Skeletal muscle tissue (tissue), 4 donors: ENCODE results near the gene MICAL3. TPM values are rescaled to one million over a fixed set of nuclear protein-coding genes. Genes with fewer than 3 reads are reported as not detected.
A peak's percentile ranks its signal among the peaks of the same experiment; 100 is the strongest.
"Not testable (repeated sequence)": the region's sequence is repeated elsewhere in the genome, so short reads cannot be mapped to it uniquely, and the experiment has no call there.

Experiments
- H3K27ac ChIP-seq: one replicate; pipeline ENCODE4 v1.7.0; 2013; ENCODE audit warnings: mild to moderate bottlenecking, low read depth, low read length, inconsistent platforms
- H3K27me3 ChIP-seq, 3 donors: one replicate each; pipeline ENCODE4 v1.7.0; 2013; ENCODE audit warnings: low read length in 3 of 3; ENCODE audit not compliant: control insufficient read depth in 3 of 3, insufficient read depth in 3 of 3
- H3K36me3 ChIP-seq, 3 donors: one replicate each; pipeline ENCODE4 v1.7.0; 2013; ENCODE audit warnings: low read length in 3 of 3; ENCODE audit not compliant: control insufficient read depth in 3 of 3, insufficient read depth in 3 of 3
- H3K4me1 ChIP-seq, 3 donors: one replicate each; pipeline ENCODE4 v1.7.0; 2013; ENCODE audit warnings: low read length in 3 of 3, mild to moderate bottlenecking in 3 of 3; ENCODE audit not compliant: control insufficient read depth in 3 of 3, insufficient read depth in 3 of 3
- H3K4me3 ChIP-seq, 3 donors: one replicate each; pipeline ENCODE4 v1.7.0; 2013; ENCODE audit warnings: low read length in 3 of 3
- H3K9ac ChIP-seq, 3 donors: one replicate each; pipeline ENCODE4 v1.7.0; 2013; ENCODE audit warnings: low read length in 3 of 3, mild to moderate bottlenecking in 3 of 3, moderate library complexity in 2 of 3, low read depth in 1 of 3
- H3K9me3 ChIP-seq, 3 donors: one replicate each; pipeline ENCODE4 v1.7.0; 2013; ENCODE audit warnings: low read length in 3 of 3; ENCODE audit not compliant: control insufficient read depth in 3 of 3
- total RNA-seq: library from RNA; depleted of rRNA; stranded (reverse); fragments of >200 nt; gene quantifications from one replicate; pipeline ENCODE4 v1.2.3, GENCODE V29; 2014
- donor health status: Osteomylitis.

Gene MICAL3, protein sequence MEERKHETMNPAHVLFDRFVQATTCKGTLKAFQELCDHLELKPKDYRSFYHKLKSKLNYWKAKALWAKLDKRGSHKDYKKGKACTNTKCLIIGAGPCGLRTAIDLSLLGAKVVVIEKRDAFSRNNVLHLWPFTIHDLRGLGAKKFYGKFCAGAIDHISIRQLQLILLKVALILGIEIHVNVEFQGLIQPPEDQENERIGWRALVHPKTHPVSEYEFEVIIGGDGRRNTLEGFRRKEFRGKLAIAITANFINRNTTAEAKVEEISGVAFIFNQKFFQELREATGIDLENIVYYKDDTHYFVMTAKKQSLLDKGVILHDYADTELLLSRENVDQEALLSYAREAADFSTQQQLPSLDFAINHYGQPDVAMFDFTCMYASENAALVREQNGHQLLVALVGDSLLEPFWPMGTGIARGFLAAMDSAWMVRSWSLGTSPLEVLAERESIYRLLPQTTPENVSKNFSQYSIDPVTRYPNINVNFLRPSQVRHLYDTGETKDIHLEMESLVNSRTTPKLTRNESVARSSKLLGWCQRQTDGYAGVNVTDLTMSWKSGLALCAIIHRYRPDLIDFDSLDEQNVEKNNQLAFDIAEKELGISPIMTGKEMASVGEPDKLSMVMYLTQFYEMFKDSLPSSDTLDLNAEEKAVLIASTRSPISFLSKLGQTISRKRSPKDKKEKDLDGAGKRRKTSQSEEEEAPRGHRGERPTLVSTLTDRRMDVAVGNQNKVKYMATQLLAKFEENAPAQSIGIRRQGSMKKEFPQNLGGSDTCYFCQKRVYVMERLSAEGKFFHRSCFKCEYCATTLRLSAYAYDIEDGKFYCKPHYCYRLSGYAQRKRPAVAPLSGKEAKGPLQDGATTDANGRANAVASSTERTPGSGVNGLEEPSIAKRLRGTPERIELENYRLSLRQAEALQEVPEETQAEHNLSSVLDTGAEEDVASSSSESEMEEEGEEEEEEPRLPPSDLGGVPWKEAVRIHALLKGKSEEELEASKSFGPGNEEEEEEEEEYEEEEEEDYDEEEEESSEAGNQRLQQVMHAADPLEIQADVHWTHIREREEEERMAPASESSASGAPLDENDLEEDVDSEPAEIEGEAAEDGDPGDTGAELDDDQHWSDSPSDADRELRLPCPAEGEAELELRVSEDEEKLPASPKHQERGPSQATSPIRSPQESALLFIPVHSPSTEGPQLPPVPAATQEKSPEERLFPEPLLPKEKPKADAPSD (N-terminal part only)
- total RNA-seq = 20.9 TPM

DNA sequence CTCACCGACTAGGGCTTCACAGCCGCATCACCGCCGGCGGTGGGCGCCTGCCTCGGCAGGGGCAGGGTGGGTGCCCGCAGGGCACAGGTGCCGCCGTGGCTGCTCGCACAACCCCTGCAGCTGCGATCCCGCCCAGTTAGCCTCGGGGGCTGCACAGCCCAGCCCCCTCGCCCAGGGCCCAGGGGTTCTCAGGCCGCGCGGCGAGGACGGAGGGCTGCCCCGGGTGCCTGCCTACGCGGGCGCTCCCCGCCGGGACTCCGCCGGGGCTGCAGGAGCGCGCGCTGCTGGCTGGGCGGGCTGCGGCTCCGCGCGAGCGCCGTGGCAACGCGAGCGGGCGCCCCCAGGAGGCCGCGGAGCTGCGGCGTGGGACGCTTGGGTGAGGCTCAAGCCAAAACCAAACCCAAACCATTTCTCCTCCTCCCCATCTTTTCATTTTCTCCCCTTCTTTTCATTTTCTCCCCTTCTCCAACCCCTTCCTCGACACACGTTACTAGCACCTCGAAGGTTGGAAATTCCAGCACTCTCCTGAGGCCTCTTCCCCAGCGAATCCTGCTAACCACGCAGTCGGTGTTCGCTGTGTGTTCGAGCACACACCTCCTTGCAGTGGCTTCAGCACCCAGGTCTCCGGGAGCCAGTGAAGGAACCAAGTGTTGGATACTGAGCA is at the start of gene MICAL3:
Gene MICAL3 (minus strand): TSS at position 286 of the 664 bp plus-strand sequence. CDS start 117,749 bp downstream, outside the sequence.
- Histone ChIP-seq H3K4me1 (peaks cover 36 to 43% (median 39%) of the 10 kb centered on the region in 3 donors), H3K36me3 (no peaks in the 10 kb centered on the region), H3K9me3 (no peaks in the 10 kb centered on the region), H3K27me3 (peaks cover 0 to 3% (median 0%) of the 10 kb centered on the region in 3 donors), H3K9ac (peak within 1 kb of the TSS; percentile 81 to 94 (median 84)), H3K4me3 (peak within 1 kb of the TSS; percentile 73 to 92 (median 84)), H3K27ac (peak within 1 kb of the TSS; percentile 66)

DNA sequence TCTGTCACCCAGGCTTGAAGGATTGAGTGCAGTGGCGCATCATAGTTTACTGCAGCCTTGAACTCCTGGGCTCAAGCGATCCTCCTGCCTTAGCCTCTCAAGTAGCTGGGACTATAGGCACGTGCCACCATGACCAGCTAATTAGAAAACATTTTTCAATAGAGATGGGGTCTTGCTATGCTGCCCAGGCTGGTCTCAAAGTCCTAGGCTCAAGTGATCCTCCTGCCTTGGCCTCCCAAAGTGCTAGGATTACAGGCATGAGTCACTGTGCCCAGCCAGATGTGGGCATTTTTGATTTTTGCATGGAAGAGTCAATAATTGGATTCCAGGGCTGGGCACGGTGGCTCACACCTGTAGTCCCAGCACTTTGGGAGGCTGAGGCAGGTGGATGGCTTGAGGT is 49.6 kb upstream of the MICAL3 start:
- not testable (repeated sequence) for H3K36me3 ChIP-seq, H3K27me3 ChIP-seq, H3K4me3 ChIP-seq, H3K27ac ChIP-seq, H3K9ac ChIP-seq, H3K9me3 ChIP-seq
- H3K4me1 ChIP-seq = peaks cover 33 to 47% (median 42%) of the 10 kb centered on the region in 3 donors

DNA sequence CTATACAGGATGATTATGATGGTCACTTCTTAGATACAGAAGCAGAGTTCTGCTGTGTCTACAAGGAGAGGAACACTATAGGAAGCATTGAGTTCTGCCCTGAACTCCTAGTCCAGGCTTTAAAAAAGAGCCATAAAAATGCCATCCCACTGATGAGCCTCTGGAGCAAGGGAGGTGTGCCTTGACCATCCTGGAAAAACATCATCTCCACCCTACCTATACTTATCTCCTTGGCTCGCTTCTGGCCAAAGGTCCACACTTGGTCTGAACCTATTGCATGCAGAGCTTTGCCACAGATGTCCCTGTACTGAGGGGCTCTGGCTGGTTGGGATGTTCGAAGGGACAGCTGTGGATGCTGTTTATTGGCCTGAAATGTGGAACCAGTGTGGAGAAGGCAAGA is 49.1 kb upstream of the MICAL3 start:
- Histone ChIP-seq H3K4me3 (no peak overlapping the region), H3K9me3 (no peaks in the 10 kb centered on the region), H3K27me3 (no peaks in the 10 kb centered on the region), H3K4me1 (peaks cover 28 to 44% (median 39%) of the 10 kb centered on the region in 3 donors), H3K27ac (no peak overlapping the region), H3K9ac (no peak overlapping the region), H3K36me3 (peaks cover 0 to 2% (median 0%) of the 10 kb centered on the region in 3 donors)

DNA sequence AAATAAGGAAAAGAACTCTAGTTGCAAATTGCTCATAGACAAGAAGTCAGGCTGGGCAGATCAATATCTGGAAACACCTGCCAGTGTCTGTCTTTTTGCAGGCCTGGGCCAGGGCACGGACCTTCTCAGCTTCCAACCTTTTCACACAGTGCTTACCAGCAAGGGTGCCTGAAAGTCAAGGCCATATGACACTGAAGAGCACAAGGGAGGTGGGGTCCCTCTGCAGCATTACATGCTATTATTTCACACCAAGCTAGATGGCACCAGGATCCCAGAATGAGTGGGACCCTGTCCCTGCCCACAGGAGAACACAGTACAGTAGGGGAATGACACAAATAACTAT is 47.6 kb upstream of the MICAL3 start:
- Histone ChIP-seq H3K4me1 (peaks cover 32 to 50% (median 45%) of the 10 kb centered on the region in 3 donors), H3K4me3 (no peak overlapping the region), H3K9ac (peak overlapping the region in 1 of 3 donors; percentile 54), H3K36me3 (no peaks in the 10 kb centered on the region), H3K9me3 (no peaks in the 10 kb centered on the region), H3K27ac (no peak overlapping the region), H3K27me3 (no peaks in the 10 kb centered on the region)

DNA sequence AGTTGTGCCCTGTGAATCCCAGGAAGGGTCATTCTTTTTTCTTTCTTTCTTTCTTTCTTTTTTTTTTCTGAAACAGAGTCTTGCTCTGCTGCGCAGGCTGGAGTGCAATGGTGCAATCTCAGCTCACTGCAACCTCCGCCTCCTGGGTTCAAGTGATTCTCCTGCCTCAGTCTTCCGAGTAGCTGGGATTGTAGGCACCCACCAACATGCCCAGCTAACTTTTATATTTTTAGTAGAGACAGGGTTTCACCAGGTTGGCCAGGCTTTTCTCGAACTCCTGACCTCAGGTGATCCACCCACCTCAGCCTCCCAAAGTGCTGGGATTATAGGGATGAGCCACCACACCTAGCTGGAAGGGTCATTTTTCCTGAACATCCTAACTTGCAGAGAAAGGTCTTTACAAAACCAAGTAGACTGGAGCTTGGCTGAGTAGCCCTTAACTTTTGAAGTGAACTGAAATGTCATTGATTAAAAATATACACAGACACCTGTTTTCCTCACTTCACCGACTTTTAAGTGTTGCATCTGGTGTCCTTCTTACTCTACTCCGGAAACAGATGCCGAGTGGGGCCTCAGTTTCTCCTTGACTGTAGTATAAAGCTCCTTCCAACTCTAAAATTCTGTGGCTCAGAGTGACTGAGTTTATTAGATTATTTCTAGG is 47.1 kb upstream of the MICAL3 start:
- H3K27ac ChIP-seq, H3K9me3 ChIP-seq, H3K4me3 ChIP-seq, H3K9ac ChIP-seq, H3K36me3 ChIP-seq, H3K27me3 ChIP-seq: not testable (repeated sequence)
- peaks cover 27 to 47% (median 40%) of the 10 kb centered on the region in 3 donors for H3K4me1 ChIP-seq

DNA sequence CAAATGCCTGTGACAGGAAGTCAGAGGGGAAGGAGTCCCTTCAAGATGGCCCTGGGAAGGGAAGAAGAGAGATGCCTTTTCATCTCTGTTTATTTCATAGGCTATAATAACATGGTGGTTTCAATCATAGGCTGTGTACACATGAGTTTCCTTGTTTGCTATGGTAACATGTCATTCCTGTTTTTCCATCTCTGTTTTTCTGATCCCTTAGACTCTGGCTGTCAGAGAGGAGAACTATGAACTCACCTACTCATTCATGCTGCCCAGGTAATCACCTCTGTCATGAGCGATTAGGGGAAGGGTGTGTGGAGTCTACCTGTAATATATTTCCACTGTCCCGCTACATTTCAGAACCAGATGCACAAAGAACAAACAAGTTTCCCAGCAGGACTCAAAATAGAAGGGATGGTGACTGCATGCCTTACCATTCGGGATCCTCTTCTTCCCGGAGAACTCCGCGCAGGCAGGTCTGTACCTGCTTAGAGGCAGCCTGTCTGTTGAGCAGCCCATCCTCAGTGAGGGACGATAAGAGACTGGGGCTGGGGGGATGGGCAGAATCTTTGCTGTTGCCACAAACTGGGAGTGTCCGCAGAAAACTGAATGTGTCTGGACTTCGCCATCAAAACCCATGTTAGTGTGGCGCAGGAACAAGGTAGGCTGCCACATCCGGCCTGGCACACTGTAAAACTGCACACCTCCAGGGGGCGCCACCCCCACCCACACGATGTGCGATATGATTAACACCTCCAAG is 46.4 kb upstream of the MICAL3 start:
- Histone ChIP-seq H3K4me3 (no peak overlapping the region), H3K36me3 (no peaks in the 10 kb centered on the region), H3K27ac (no peak overlapping the region), H3K4me1 (peaks cover 21 to 41% (median 33%) of the 10 kb centered on the region in 3 donors), H3K9ac (no peak overlapping the region), H3K27me3 (peaks cover 0 to 3% (median under 1%) of the 10 kb centered on the region in 3 donors), H3K9me3 (no peaks in the 10 kb centered on the region)

DNA sequence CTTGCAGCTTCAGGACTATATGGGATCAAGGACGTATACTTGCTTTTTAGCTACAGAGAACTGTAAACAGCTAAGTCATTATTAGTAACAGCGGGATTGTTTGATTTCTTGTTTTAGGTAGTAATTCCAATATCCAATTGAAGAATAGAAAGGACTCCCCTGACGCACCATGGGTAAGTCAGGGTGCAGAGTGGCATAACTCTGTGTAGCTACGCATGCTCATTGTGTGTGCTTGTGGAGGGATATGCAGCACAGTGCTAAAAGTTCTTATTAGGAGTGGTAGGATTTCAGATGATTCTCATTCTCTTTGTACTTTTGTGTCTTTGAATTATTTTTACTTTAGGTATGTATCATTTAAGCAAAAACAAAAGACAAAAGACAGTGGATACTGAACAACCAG is 45.7 kb upstream of the MICAL3 start:
- H3K27me3 ChIP-seq = peaks cover 0 to 5% (median 3%) of the 10 kb centered on the region in 3 donors
- H3K9ac ChIP-seq = no peak overlapping the region
- H3K27ac ChIP-seq = no peak overlapping the region
- peaks cover 16 to 42% (median 27%) of the 10 kb centered on the region in 3 donors for H3K4me1 ChIP-seq
- no peak overlapping the region for H3K4me3 ChIP-seq
- H3K9me3 ChIP-seq = no peaks in the 10 kb centered on the region
- H3K36me3 ChIP-seq = no peaks in the 10 kb centered on the region

DNA sequence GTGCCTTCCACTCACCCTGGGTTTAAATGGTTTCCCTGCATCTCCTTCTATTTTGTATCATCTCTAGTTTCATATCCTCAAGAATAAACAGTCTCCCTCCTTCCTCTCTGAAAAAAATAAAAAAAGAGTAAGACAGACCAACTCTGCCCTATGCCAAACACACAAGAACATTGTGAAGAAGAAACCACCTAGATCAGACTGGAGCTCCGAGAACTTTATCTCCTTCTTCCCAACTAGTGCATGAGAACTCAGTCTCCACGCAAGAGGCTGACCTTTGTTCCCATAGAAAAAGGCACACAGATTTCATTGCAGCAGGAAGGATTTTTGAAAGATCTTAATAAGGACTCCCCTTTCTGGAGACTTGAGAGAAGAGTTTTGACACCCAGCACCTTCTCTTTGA is 44.7 kb upstream of the MICAL3 start:
- Histone ChIP-seq H3K4me3 (no peak overlapping the region), H3K36me3 (no peaks in the 10 kb centered on the region), H3K9ac (no peak overlapping the region), H3K4me1 (peaks cover 16 to 42% (median 27%) of the 10 kb centered on the region in 3 donors), H3K27me3 (peaks cover 0 to 5% (median 3%) of the 10 kb centered on the region in 3 donors), H3K9me3 (no peaks in the 10 kb centered on the region), H3K27ac (no peak overlapping the region)
